GM12801 (cell line): ENCODE measurements around the gene ABI3BP.

ENCODE experiments used
- CTCF ChIP-seq: IDR thresholded peaks from one replicate; pipeline ENCODE4 v1.5.1; 2011; ENCODE audit warnings: control low read depth; ENCODE audit not compliant: insufficient read length; ENCODE audit errors: extremely low read depth

The ABI3BP gene, protein sequence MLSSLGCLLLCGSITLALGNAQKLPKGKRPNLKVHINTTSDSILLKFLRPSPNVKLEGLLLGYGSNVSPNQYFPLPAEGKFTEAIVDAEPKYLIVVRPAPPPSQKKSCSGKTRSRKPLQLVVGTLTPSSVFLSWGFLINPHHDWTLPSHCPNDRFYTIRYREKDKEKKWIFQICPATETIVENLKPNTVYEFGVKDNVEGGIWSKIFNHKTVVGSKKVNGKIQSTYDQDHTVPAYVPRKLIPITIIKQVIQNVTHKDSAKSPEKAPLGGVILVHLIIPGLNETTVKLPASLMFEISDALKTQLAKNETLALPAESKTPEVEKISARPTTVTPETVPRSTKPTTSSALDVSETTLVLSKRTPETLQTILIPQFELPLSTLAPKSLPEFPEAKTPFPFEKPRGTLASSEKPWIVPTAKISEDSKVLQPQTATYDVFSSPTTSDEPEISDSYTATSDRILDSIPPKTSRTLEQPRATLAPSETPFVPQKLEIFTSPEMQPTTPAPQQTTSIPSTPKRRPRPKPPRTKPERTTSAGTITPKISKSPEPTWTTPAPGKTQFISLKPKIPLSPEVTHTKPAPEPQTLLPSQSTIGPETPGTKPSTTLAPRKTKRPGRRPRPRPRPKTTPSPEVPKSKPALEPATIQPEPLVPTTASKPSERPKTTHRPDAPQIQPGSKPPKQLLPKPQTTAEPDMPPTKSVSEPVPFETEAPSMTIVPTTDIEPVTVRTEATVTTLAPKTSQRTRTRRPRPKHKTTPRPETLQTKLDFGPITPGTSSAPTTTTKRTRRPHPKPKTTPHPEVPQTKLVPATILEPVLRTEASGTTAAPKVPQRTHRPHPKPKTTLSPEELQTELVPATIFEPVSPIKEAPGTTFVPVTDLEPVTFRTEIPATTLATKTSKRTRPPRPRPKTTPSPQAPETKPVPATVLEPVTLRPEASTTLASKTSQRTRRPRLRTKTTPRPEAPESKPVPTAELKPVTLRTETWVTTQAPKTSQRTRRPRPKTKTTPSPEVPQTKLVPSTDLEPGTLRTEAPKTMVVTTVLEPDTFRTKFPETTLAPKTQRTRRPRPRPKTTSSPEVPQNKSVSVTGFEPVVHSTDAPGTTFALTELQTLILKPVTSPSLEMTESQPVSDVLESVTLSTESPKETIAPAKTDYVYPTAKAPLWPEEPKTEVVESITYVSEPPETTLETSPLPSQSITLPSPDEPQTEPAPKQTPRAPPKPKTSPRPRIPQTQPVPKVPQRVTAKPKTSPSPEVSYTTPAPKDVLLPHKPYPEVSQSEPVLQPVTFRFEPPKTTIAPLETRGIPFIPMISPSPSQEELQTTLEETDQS (N-terminal part only)

DNA sequence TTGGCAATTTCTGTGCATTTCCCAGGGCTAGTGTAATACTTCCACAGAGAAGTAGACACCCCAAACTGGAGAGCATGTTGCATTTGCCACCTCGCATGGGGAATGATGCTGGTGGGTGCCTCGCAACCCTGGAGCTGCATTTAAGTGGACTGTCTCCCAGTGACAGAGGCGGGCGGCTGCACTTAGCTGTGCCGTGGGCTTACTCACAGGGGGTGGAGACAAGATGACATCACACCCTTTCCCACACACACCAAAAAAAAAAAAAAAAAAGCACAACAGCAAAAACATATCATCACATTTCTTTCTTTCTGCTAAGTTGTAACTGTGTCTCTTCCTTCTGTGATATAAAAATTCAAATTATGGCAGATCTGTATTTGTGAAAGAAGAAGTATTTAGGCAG, at the start of gene ABI3BP:
ABI3BP (minus strand) TSS at position 113 of the 400 bp plus-strand sequence; CDS start at position 76, 37 bp downstream.
- no peak for TF ChIP-seq CTCF

DNA sequence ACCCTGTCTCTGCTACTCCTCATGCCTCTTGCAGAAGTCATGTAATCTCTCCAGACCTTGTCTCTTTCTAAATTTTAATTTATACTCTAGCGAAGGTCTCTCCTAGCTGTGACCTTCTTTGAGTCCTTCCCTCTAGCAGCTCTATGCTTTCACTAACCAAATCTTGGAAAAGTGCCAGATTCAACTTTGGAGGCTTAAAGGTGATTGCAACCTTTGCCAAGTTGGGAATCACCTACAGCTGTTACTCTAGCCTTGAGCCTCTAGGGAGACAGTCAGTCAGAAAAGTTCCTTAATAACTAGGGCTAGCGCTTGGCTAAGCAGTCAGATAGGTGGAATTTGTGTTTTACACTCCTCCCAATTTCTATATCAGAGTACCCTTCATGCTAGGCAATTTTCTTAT, 46.1 kb upstream of the ABI3BP start:
- no peak for TF ChIP-seq CTCF

GRCh38 chr3:101038880-101039279, 45.7 kb upstream of the ABI3BP start:
- TF ChIP-seq CTCF, result no peak

- TF ChIP-seq CTCF, result no peak
Observed at GRCh38 chr3:101038393-101038792, 45.2 kb upstream of the ABI3BP start.

DNA sequence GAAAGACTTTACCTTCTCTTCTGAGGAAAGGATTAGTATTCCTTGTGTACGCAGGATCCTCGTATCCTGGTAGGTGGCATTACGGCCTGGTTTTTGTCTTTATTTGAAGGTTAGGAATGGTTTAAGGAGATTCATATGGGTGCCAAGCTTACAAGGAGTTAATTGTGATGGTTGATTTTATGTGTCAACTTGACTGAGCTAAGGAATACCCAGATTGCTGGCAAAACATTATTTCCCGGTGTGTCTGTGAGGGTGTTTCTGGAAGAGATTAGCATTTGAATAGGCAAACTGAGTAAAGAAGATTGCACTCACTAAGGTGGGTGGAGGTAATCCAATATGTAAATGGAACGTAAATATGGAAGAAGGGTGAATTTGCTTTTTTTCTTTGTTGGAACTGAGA, 44.4 kb upstream of the ABI3BP start:
- TF ChIP-seq CTCF, result no peak

- TF ChIP-seq CTCF, result no peak
Observed at GRCh38 chr3:101036676-101037075, 43.5 kb upstream of the ABI3BP start.

DNA sequence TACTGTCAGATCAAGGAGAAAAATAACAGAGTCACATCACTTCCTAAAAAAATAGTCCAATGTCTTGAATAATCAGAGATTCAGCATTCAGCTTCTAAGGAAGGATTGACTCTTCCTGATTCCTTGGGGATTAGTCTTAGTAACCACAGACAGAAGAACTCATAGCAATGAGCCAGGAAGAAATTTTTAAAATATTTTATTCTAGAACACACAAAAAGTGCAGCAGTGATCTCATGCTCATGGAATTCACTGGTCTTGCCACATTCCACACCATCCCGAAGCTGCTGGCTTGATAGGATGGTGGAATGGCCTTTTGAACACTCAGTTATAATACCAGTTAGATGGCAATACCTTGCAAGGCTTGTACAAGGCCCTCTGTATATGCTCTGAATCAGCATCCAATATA, 43.0 kb upstream of the ABI3BP start:
- no peak for TF ChIP-seq CTCF
